H1 (cell line): ENCODE results near the gene CARM1. TPM values are rescaled to one million over a fixed set of nuclear protein-coding genes. Genes with fewer than 3 reads are reported as not detected.

Source experiments
- BCL11A ChIP-seq, 2 experiments: IDR thresholded peaks; one replicate each; pipeline ENCODE4 v1.6.1; 2011; ENCODE audit warnings: low read depth in 2 of 2, low read length in 2 of 2, mild to moderate bottlenecking in 2 of 2
- CBX8 ChIP-seq: fragments of 300-800, 300-1000 bp; sonication (generic); IDR thresholded peaks from 2 replicates; pipeline ENCODE4 v1.7.1; 2016; ENCODE audit warnings: low read depth, low read length, borderline replicate concordance
- EZH2 ChIP-seq: fragments of 200-600 bp; sonication (generic); IDR thresholded peaks from 2 replicates; pipeline ENCODE4 v1.7.1; 2012; ENCODE audit warnings: low read depth, mild to moderate bottlenecking, moderate library complexity, low read length, inconsistent platforms; ENCODE audit not compliant: severe bottlenecking
- POU5F1 ChIP-seq: IDR thresholded peaks from 2 replicates; pipeline ENCODE4 v1.6.1; 2011; ENCODE audit warnings: low read depth, mild to moderate bottlenecking, low read length, moderate library complexity
- RBBP5 ChIP-seq: IDR thresholded peaks from 2 replicates; pipeline ENCODE4 v1.7.1; 2012; ENCODE audit warnings: low read depth, mild to moderate bottlenecking, inconsistent platforms, low read length, moderate library complexity, borderline replicate concordance
- RXRA ChIP-seq: IDR thresholded peaks from 2 replicates; pipeline ENCODE4 v1.6.1; 2011; ENCODE audit warnings: low read depth, mild to moderate bottlenecking, low read length, moderate library complexity; ENCODE audit not compliant: insufficient read depth
- SAP30 ChIP-seq: fragments of 300-600 bp; sonication (generic); IDR thresholded peaks from 2 replicates; pipeline ENCODE4 v1.7.1; 2012; ENCODE audit warnings: low read length, moderate library complexity, mild to moderate bottlenecking, inconsistent platforms; ENCODE audit not compliant: insufficient read depth, insufficient replicate concordance
- polyA plus RNA-seq, 7 experiments: library from polyadenylated mRNA; depleted of rRNA in 3 of 7; stranded (reverse) in 5 of 7; unstranded in 2 of 7; fragments of >200 nt in 5 of 7; fragments of 200-250 nt in 2 of 7; gene quantifications; 1 replicate in 5 of 7; 2 replicates in 1 of 7; 4 replicates in 1 of 7; pipeline versions ENCODE4 v1.2.1 to v1.2.3, GENCODE V29; 2011 to 2013; ENCODE audit warnings: missing spikeins in 2 of 7, mixed read lengths in 2 of 7
- total RNA-seq: library from RNA; stranded (reverse); fragmentation: NEBNext Ultra II Directional; extraction: Animal tissue kit (Norgen Biotek cat#: 25700); gene quantifications from 2 replicates; pipeline ENCODE4 v1.2.1, GENCODE V29; 2021
- TF ChIP-seq, protein P1 (sequence below): fragments of 300-600 bp; sonication (generic); IDR thresholded peaks from 2 replicates; pipeline ENCODE4 v1.7.1; 2012; ENCODE audit warnings: low read length, moderate library complexity, mild to moderate bottlenecking, inconsistent platforms; ENCODE audit not compliant: insufficient replicate concordance

Gene CARM1
- total and polyA plus RNA-seq, 2 of the 8 experiments (the other 6 are each of a cell fraction or from before 2014, with no cell fraction given), result 134 to 164 TPM

DNA sequence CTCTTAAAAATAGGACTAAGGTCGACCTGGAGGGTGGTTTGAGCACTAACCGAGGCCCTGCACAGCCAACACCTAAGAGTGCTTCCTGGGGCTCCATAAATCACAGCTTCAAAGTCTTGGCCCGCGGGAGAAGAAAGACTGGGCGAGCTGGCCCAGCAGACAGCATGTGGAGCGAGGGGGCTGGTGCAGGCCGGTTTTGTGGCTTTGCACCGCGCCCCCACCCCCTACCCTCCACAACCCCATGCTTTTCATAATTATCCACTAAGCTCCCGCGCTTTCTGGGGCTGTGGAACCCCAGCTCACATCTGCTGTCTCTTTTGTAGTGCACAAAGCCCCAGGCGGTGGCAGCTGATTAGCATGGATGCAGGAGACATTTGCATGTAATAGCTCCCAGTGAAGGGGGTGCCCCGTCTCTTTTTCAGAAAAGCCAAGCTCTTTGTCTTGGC, 17.1 kb downstream of the CARM1 start (continued):
- TF ChIP-seq EZH2, result no peak
- TF ChIP-seq CBX8, result no peak
- TF ChIP-seq SAP30, result no peak
- TF ChIP-seq, protein P1, sequence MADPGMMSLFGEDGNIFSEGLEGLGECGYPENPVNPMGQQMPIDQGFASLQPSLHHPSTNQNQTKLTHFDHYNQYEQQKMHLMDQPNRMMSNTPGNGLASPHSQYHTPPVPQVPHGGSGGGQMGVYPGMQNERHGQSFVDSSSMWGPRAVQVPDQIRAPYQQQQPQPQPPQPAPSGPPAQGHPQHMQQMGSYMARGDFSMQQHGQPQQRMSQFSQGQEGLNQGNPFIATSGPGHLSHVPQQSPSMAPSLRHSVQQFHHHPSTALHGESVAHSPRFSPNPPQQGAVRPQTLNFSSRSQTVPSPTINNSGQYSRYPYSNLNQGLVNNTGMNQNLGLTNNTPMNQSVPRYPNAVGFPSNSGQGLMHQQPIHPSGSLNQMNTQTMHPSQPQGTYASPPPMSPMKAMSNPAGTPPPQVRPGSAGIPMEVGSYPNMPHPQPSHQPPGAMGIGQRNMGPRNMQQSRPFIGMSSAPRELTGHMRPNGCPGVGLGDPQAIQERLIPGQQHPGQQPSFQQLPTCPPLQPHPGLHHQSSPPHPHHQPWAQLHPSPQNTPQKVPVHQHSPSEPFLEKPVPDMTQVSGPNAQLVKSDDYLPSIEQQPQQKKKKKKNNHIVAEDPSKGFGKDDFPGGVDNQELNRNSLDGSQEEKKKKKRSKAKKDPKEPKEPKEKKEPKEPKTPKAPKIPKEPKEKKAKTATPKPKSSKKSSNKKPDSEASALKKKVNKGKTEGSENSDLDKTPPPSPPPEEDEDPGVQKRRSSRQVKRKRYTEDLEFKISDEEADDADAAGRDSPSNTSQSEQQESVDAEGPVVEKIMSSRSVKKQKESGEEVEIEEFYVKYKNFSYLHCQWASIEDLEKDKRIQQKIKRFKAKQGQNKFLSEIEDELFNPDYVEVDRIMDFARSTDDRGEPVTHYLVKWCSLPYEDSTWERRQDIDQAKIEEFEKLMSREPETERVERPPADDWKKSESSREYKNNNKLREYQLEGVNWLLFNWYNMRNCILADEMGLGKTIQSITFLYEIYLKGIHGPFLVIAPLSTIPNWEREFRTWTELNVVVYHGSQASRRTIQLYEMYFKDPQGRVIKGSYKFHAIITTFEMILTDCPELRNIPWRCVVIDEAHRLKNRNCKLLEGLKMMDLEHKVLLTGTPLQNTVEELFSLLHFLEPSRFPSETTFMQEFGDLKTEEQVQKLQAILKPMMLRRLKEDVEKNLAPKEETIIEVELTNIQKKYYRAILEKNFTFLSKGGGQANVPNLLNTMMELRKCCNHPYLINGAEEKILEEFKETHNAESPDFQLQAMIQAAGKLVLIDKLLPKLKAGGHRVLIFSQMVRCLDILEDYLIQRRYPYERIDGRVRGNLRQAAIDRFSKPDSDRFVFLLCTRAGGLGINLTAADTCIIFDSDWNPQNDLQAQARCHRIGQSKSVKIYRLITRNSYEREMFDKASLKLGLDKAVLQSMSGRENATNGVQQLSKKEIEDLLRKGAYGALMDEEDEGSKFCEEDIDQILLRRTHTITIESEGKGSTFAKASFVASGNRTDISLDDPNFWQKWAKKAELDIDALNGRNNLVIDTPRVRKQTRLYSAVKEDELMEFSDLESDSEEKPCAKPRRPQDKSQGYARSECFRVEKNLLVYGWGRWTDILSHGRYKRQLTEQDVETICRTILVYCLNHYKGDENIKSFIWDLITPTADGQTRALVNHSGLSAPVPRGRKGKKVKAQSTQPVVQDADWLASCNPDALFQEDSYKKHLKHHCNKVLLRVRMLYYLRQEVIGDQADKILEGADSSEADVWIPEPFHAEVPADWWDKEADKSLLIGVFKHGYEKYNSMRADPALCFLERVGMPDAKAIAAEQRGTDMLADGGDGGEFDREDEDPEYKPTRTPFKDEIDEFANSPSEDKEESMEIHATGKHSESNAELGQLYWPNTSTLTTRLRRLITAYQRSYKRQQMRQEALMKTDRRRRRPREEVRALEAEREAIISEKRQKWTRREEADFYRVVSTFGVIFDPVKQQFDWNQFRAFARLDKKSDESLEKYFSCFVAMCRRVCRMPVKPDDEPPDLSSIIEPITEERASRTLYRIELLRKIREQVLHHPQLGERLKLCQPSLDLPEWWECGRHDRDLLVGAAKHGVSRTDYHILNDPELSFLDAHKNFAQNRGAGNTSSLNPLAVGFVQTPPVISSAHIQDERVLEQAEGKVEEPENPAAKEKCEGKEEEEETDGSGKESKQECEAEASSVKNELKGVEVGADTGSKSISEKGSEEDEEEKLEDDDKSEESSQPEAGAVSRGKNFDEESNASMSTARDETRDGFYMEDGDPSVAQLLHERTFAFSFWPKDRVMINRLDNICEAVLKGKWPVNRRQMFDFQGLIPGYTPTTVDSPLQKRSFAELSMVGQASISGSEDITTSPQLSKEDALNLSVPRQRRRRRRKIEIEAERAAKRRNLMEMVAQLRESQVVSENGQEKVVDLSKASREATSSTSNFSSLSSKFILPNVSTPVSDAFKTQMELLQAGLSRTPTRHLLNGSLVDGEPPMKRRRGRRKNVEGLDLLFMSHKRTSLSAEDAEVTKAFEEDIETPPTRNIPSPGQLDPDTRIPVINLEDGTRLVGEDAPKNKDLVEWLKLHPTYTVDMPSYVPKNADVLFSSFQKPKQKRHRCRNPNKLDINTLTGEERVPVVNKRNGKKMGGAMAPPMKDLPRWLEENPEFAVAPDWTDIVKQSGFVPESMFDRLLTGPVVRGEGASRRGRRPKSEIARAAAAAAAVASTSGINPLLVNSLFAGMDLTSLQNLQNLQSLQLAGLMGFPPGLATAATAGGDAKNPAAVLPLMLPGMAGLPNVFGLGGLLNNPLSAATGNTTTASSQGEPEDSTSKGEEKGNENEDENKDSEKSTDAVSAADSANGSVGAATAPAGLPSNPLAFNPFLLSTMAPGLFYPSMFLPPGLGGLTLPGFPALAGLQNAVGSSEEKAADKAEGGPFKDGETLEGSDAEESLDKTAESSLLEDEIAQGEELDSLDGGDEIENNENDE, result peak; percentile 42
- no peak for TF ChIP-seq BCL11A (IDR thresholded peaks at IDR 0.05; ENCODE audit: low read depth in 2 of 2, low read length in 2 of 2)
- no peak for TF ChIP-seq RBBP5
- TF ChIP-seq POU5F1, result no peak
- no peak for TF ChIP-seq RXRA
